Tibial nerve (tissue), 3 donors: ENCODE results near the gene RASSF1.

Experiments used
- EP300 ChIP-seq, 2 donors: sonication (generic); formaldehyde crosslinking; IDR thresholded peaks; one replicate each; pipeline ENCODE4 v1.6.1; 2017; ENCODE audit warnings: antibody characterized with exemption in 2 of 2, mild to moderate bottlenecking in 1 of 2
- POLR2A ChIP-seq, 2 donors: fragments of 450-650 bp; IDR thresholded peaks; one replicate each; pipeline ENCODE4 v1.6.1; 2017; ENCODE audit warnings: antibody characterized with exemption in 2 of 2, mild to moderate bottlenecking in 2 of 2, moderate library complexity in 2 of 2

DNA sequence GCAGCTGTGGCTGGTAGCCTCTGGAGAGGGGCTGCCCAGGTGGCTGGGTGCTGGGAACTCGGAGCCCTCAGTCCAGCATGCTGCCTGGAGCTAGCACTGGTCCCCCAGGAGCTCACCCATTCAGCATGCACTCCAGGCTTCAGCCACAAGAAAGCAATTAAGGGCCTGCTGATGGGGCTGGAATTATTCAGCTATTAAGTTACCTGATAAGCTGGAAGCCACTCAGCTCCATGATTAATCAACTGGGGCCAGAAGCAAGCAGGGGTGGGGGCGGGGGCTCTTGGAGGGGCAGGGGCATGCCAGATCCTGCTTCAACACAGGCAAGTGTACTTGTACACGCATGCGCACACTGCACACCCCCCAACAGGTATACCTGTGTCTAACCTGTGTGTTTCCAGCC, 40.7 kb upstream of the RASSF1 start:
- TF ChIP-seq POLR2A (IDR thresholded peaks at IDR 0.05) (no peak), EP300 (IDR thresholded peaks at IDR 0.05) (no peak)
